ENCODE results near the gene ATP1A3.
"Not testable (repeated sequence)": the region's sequence is repeated elsewhere in the genome, so short reads cannot be mapped to it uniquely, and the experiment has no call there.

Gene ATP1A3

GRCh38 chr19:41944336-41944735 lies 49.7 kb downstream of the ATP1A3 start:
- DNase-seq, result no peak

DNA sequence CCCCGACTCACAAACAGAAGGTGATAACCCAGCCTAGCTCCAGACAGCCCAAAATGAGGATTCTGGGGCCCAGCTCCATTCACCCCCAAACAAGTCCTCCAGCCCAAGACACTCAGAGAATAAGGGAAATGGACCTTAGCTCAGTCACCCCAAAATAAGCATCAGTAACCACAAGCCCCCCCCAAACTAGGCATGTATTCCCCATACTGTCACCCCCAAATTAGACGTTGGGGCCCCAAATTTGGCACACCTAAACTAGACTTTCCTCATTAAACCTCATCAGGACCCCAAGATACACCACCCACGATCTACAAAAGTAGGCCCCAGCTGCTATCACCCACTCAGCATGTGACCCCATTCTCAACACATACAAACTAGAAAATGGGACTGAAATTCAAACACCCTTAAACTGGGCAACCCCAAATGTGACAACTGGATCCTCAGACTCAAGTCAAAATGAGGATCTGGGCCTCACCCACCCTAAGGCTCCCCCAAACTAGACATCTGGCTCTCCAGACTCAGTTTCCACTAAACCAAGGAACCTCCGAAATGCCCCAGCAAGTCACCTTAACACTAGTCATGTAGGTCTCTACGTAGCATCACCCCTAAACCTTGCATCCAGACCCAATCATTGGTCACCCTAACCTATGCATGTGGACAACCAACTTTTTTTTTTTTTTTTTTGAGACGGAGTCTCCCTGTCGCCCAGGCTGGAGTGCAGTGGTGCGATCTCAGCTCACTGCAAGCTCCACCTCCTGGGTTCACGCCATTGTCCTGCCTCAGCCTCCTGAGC lies 52.4 kb downstream of the ATP1A3 start:
- DNase-seq, result no peak

DNA sequence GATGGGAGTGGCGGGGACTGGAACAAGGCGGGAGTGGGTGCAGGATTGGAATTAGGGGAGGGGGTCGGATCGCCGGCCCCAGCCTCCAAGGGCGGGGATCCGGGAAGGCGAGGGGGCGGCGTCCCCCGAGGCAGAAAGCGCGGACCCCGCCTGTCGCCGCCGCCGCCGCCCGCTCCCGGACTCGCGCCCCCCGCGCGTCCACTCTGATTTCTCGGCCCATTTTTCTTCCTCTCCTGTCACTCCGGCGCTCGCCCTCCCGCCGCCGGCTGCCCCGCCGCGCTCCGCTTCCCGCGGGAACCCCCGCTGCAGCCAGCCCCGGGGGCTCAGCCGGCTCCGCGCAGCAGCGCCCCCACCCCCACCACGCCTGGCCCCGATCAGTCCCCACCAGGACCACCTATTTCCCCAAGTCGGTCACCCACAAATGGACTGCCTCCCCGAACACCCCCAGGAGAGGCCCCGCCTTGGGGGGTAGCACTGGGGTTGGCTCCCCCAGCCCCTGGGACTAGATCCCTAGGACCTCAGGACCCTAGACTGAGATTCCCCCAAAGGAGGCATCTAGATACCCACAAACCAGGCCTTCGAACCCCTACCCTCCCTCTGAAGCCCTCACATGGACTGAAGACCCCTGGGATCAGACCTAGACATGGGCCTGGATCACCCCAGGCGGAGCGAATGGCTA lies 53.2 kb downstream of the ATP1A3 start:
- DNase-seq, result no peak

GRCh38 chr19:41939861-41940730 lies 53.9 kb downstream of the ATP1A3 start:
- DNase-seq, result peak; percentile 31

- DNase-seq, result not testable (repeated sequence)
Measured at GRCh38 chr19:41939209-41939608, 54.8 kb downstream of the ATP1A3 start.

- DNase-seq, result no peak
Measured at GRCh38 chr19:41937525-41938468, 56.2 kb downstream of the ATP1A3 start.

DNA sequence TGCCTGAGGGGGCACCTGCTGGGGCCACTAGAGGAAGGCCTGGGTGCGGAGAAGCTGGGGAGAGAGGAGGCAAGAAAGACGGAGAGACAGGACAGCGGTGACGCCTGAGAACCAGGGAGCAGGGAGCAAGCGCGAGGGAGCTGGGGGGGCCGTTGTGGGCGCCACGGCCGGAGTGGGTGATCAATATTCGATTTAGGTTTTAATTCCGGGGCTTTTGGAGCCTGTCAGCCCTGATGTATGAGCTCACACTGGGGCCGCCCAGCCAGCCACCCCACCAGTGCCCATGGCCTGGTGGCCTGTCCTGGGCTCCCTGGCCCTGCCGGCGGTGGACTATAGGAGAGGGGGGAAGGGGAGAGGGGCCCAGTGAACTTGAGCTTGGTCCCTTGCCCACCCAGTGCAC lies 57.1 kb downstream of the ATP1A3 start:
- no peak for DNase-seq

DNA sequence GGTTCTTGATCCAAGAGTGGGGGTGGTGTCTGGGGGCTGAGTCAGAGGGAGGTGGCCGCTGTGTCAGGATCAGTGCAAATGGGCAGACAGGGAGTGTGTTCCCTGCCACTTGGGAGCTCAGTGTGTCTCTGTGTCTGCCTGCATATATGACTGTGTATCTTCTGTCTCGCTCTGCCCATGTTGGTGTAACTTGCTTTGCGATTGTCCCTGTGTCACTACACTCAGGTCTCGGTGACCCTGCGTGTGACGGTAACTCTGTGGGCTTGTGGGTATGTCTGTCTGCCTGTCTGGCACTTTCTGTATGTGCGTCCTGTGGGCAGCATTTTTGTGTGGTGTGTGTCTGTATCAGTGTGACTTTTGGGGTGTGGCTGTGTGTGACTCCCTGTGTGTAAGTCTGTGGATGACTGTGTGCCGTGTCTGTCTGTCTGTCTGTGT lies 57.6 kb downstream of the ATP1A3 start:
- peak; percentile 61 for DNase-seq

DNA sequence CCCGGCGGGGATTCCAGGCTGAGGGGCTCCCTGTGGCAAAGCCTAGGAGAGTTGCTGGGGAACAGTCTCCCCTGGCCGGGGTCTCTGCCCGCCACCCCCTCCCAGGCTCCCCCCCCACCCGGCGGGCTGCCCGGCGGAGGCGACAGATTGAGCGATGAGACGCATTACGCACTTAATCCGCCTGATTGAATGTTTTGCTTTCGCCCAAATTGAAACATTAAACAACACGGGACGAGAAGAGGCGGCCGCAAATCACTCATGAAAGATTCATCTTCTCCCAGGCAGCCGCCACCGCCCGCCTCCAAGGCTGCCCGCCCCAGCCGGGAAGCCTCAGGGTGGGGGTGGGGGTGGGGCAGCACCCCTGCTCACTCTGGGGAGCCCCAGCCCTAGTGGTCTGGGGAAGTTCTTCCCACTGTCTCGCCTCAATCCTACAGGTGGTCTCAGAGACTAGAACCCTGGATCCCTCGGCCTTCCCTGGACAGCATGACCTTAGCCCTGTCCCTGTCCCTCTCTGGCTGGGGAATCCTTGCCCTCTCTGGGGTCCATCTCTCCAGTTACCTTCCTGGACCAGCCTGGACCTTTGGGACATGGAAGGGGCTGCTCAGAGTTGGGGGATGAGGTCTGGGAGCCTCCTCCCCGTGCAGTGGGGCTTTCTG lies 58.1 kb downstream of the ATP1A3 start:
- no peak for DNase-seq

DNA sequence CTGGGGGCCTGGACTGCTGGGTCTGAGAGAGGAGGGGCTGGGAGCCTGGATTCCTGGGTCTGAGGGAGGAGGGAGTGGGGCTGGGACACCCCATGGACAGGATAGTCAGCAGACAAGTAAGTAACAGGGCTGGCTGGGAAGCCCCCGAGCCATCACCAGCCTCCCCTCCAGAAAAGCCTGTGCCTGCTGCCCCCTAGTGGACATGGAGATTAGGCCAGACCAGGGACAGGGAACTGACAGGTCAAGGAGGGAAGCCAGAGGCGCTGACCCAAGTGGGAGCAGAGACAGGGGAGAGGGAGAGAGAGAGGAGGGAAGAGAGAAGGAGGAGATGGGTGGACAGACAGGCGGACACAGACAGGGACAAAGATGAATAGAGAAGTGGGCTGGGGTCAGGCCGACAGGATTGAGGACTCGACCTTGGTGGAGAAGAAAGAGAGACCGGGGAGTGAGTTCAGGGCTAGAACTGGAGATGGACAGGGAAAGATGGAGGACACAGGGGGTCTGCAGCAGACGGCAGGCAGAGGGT lies 59.1 kb downstream of the ATP1A3 start:
- DNase-seq, result peak; percentile 80

DNA sequence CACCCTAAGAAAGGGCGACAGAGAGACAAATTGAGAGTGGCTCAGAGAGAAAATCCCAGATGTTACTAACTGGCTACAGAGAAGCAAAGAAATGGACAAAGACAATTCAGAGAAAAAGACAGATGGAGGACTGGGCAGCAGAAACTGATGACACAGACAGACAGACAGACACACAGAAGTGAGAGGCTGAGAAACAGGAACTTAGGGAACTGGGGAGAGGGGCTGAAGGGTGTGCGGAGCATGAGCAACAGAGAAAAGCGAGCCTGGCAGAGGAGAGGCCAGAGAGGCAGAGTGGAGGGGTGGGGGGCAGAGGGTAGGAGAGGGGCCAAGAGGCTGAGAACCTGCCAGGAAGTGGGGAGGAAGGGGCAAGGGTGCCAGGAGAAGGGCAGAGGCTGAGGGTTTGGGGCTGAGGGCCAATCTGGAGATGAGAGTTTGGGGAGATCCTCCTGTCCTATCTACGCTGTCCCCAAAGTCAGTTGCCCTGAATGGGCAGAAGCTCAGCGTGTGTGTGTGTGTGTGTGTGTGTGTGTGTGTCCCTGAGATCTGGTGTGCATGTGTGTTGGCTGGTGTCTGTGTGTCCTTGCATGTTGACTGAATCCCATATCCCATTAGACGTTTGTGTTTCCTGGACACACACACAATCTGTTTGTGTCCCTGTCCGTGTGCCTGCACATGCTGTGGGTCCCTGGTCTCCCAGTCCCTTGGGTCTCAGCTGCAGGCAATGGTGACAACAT lies 60.2 kb downstream of the ATP1A3 start:
- no peak for DNase-seq

DNA sequence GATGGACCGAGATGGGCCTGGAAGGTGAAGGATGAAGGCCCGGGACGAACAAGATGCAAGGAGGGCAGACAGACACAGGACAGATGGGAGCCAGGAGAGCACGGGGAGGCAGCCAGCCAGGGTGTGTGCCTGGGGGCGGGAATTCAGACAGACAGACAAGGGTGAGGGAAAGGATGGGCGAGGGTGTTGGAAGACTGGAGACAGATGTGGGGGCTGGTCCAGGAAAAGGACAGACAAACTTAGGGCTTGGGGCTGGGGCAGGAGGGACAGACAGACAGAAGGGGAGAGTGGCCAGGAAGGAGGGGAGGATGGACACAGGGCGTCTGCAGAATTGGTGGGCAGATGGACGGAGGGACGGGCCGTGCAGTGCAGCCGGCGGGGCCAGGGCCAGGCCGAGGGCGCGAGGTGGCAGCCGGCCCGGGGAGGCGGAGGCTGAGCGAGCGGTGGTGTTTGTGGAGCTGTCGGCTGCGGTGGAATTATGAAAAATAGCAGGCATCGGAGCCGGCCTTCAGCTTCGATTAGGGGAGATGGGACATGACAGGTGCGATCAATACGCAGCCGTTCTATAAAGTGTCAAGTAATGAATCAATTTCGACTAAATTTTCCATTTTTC lies 61.2 kb downstream of the ATP1A3 start:
- DNase-seq, result no peak

DNA sequence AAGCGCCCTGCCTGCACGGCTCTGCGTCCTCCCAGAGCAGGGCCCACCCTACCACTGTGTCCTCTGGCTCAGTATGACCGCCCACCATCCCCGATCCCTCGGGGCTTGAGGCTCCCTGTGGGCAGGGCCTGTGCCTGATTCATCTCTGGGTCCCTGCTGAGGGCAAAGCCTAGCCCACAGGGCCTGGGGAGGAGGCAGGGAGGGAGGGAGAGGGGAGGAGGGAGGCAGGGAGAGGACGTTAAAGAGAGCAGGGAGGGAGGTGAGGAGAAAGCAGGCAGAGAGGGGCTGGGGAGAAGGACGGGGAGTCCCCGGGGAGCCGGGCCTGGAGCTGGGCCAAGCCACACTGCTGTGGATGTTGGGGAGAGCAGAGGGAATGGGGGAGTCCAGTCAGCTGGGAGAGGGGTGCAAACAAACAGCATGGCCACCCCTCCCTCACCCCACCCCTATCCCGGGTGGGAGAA lies 61.7 kb downstream of the ATP1A3 start:
- no peak for DNase-seq

GRCh38 chr19:41930926-41931592 lies 63.0 kb downstream of the ATP1A3 start:
- DNase-seq, result no peak

DNA sequence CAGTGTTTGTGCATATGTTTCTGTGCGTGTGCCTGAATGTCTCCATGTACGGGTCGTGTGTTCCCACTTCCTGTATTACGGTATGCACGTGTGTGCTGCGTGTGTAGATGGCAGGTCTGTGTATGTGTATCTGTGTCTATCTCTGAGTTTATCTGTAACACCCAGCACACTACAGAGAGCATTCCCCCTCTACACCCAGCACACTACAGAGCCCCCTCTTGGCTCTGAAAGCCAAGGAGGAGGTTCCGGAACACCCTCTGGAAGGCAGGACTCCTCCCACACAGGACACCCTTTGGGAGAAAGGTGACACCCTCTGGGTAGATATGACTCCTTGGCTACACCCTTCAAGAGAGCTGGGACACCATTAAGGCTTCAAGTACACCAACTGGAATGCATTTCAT lies 63.7 kb downstream of the ATP1A3 start:
- no peak for DNase-seq

GRCh38 chr19:41929536-41930071 lies 64.4 kb downstream of the ATP1A3 start:
- no peak for DNase-seq

GRCh38 chr19:41928754-41929535 lies 65.1 kb downstream of the ATP1A3 start:
- no peak for DNase-seq

DNA sequence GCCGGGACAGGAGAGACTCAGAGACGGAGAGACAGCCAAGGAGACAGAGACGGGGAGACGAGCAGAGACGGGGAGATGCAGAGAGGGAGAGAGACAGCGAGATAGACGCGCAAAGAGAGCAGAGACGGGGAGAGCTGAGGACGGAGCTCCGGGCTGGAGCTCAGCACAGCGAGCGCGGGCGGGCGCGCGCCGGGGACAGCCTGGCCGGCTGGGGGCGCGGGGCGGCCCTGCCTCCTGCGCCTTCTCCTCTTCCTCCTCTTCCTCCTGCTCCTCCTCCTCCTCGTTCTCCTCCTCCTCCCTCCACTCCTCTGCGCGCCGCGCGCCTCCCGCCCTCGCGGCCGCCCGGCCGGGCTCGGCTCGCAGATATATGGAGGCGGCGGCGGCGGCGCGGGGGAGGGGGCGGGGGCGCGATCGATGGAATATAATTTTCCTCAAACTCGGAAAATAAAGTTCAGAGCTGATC lies 65.8 kb downstream of the ATP1A3 start, which contains the start of gene ERFL:
Gene ERFL (minus strand): TSS at position 229 of the 463 bp plus-strand sequence. CDS start 15,530 bp downstream, outside the sequence.
- no peak for DNase-seq
